ENCODE data around the gene CFAP68.

CFAP68 gene

GRCh38 chr11:111855506-111855905, 23.8 kb upstream of the CFAP68 start:
- TF ChIP-seq REST (IDR thresholded peaks at IDR 0.05; ENCODE audit: insufficient read depth in 1 of 2, low read depth in 2 of 2, low read length in 2 of 2): no peak
- TF ChIP-seq SIN3A (IDR thresholded peaks at IDR 0.05; ENCODE audit: borderline replicate concordance, insufficient read depth, low read length): no peak
- TF ChIP-seq FOXP2 (optimal IDR thresholded peaks at IDR 0.05; ENCODE audit: borderline replicate concordance, extremely low read depth, extremely low read length, insufficient read depth): no peak
- no peak for TF ChIP-seq TAF1 (IDR thresholded peaks at IDR 0.05; ENCODE audit: borderline replicate concordance, insufficient read depth, low read length)
- TF ChIP-seq POLR2AphosphoS5 (IDR thresholded peaks at IDR 0.05; ENCODE audit: low read depth, low read length): no peak

- TF ChIP-seq FOXP2 (optimal IDR thresholded peaks at IDR 0.05; ENCODE audit: borderline replicate concordance, extremely low read depth, extremely low read length, insufficient read depth): no peak
- no peak for TF ChIP-seq POLR2AphosphoS5 (IDR thresholded peaks at IDR 0.05; ENCODE audit: low read depth, low read length)
- no peak for TF ChIP-seq TAF1 (IDR thresholded peaks at IDR 0.05; ENCODE audit: borderline replicate concordance, insufficient read depth, low read length)
- TF ChIP-seq REST (IDR thresholded peaks at IDR 0.05; ENCODE audit: insufficient read depth in 1 of 2, low read depth in 2 of 2, low read length in 2 of 2): no peak
- TF ChIP-seq SIN3A (IDR thresholded peaks at IDR 0.05; ENCODE audit: borderline replicate concordance, insufficient read depth, low read length): no peak
These were observed 19.1 kb upstream of the CFAP68 start for GRCh38 chr11:111860257-111860656.

DNA sequence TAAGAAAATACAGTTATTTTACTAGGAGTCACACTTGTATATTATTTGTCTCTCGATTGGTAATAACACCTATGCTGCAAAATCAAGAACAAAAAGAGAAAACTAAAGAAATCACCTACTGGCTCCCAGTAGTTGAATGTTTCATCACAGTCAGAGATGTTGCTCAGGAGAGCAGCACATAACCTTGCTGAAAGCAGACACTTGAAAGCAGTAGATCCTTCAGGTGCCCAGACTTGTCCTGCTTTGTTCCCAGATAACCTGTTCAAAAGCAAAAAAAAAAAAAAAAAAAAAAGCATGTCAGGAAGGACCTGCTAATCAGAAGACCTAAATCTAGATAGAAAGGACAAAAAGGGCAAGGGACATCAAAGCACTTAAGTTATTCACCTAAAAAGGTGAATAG, 9.2 kb upstream of the CFAP68 start:
- no peak for TF ChIP-seq SIN3A (IDR thresholded peaks at IDR 0.05; ENCODE audit: borderline replicate concordance, insufficient read depth, low read length)
- no peak for TF ChIP-seq TAF1 (IDR thresholded peaks at IDR 0.05; ENCODE audit: borderline replicate concordance, insufficient read depth, low read length)
- no peak for TF ChIP-seq POLR2AphosphoS5 (IDR thresholded peaks at IDR 0.05; ENCODE audit: low read depth, low read length)
- no peak for TF ChIP-seq FOXP2 (optimal IDR thresholded peaks at IDR 0.05; ENCODE audit: borderline replicate concordance, extremely low read depth, extremely low read length, insufficient read depth)
- no peak for TF ChIP-seq REST (IDR thresholded peaks at IDR 0.05; ENCODE audit: insufficient read depth in 1 of 2, low read depth in 2 of 2, low read length in 2 of 2)

DNA sequence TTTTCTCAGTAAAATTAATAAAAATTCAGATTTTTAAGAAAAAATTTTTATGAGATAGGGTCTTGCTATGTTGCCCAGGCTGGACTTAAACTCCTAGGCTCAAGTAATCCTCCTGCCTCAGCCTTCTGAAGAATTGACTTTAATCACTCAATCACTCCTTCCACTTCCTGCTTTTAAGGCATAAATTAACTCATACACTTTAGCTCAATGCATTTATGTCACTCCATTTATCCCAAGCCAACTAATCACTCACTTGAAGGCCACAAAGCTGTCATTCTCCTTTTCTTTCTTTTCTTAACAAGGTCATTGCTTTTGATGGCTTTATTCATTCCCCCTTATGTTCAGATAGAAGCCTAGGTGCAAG, 8.8 kb upstream of the CFAP68 start:
- TF ChIP-seq SIN3A (IDR thresholded peaks at IDR 0.05; ENCODE audit: borderline replicate concordance, insufficient read depth, low read length) (no peak), TAF1 (IDR thresholded peaks at IDR 0.05; ENCODE audit: borderline replicate concordance, insufficient read depth, low read length) (no peak), POLR2AphosphoS5 (IDR thresholded peaks at IDR 0.05; ENCODE audit: low read depth, low read length) (no peak), FOXP2 (optimal IDR thresholded peaks at IDR 0.05; ENCODE audit: borderline replicate concordance, extremely low read depth, extremely low read length, insufficient read depth) (no peak), REST (IDR thresholded peaks at IDR 0.05; ENCODE audit: insufficient read depth in 1 of 2, low read depth in 2 of 2, low read length in 2 of 2) (no peak)
